ENCODE results near the gene ABCC4.

The ABCC4 gene

GRCh38 chr13:95260031-95260525 is 41.2 kb downstream of the ABCC4 start:
- Histone ChIP-seq H3K36me3 (replicated peaks; ENCODE audit: low read depth, low read length) (no peaks in the 10 kb centered on the region), H3K79me2 (ENCODE audit: low read length) (no peaks in the 10 kb centered on the region), H2AFZ (ENCODE audit: low read depth, low read length) (no peak overlapping the region), H3K4me3 (ENCODE audit: low read length) (no peak overlapping the region), H3K27ac (ENCODE audit: low read length) (no peak overlapping the region), H3K9ac (ENCODE audit: low read length) (no peak overlapping the region), H3K9me3 (ENCODE audit: insufficient read depth, low read length) (no peaks in the 10 kb centered on the region), H3K4me2 (ENCODE audit: low read length) (peak overlapping the region; percentile 36), H4K20me1 (ENCODE audit: insufficient read depth, low read length) (no peaks in the 10 kb centered on the region), H3K27me3 (ENCODE audit: low read depth, low read length) (no peaks in the 10 kb centered on the region), H3K4me1 (ENCODE audit: low read length) (peaks cover 25% of the 10 kb centered on the region)
- no peak for TF ChIP-seq EZH2phosphoT487 (IDR thresholded peaks at IDR 0.05; ENCODE audit: low read depth)
- no peak for TF ChIP-seq CTCF (IDR thresholded peaks at IDR 0.05; ENCODE audit: low read depth, low read length)

- no peak overlapping the region for H3K27ac ChIP-seq (ENCODE audit: low read length)
- no peak overlapping the region for H3K4me3 ChIP-seq (ENCODE audit: low read length)
- no peaks in the 10 kb centered on the region for H3K9me3 ChIP-seq (ENCODE audit: insufficient read depth, low read length)
- no peaks in the 10 kb centered on the region for H4K20me1 ChIP-seq (ENCODE audit: insufficient read depth, low read length)
- H3K4me1 ChIP-seq (ENCODE audit: low read length) = peaks cover 25% of the 10 kb centered on the region
- H3K9ac ChIP-seq (ENCODE audit: low read length) = no peak overlapping the region
- no peaks in the 10 kb centered on the region for H3K27me3 ChIP-seq (ENCODE audit: low read depth, low read length)
- H3K4me2 ChIP-seq (ENCODE audit: low read length) = no peak overlapping the region
- TF ChIP-seq CTCF (IDR thresholded peaks at IDR 0.05; ENCODE audit: low read depth, low read length) = no peak
- TF ChIP-seq EZH2phosphoT487 (IDR thresholded peaks at IDR 0.05; ENCODE audit: low read depth) = no peak
- no peaks in the 10 kb centered on the region for H3K79me2 ChIP-seq (ENCODE audit: low read length)
- H3K36me3 ChIP-seq (replicated peaks; ENCODE audit: low read depth, low read length) = no peaks in the 10 kb centered on the region
- no peak overlapping the region for H2AFZ ChIP-seq (ENCODE audit: low read depth, low read length)
Observed at GRCh38 chr13:95258619-95259194, 42.5 kb downstream of the ABCC4 start.

- Histone ChIP-seq H3K79me2 (ENCODE audit: low read length) (no peaks in the 10 kb centered on the region), H3K4me2 (ENCODE audit: low read length) (no peak overlapping the region), H4K20me1 (ENCODE audit: insufficient read depth, low read length) (no peaks in the 10 kb centered on the region), H3K36me3 (replicated peaks; ENCODE audit: low read depth, low read length) (no peaks in the 10 kb centered on the region), H3K4me3 (ENCODE audit: low read length) (no peak overlapping the region), H3K4me1 (ENCODE audit: low read length) (peaks cover 25% of the 10 kb centered on the region), H3K9me3 (ENCODE audit: insufficient read depth, low read length) (no peaks in the 10 kb centered on the region), H3K27ac (ENCODE audit: low read length) (no peak overlapping the region), H3K27me3 (ENCODE audit: low read depth, low read length) (no peaks in the 10 kb centered on the region), H2AFZ (ENCODE audit: low read depth, low read length) (no peak overlapping the region), H3K9ac (ENCODE audit: low read length) (no peak overlapping the region)
- TF ChIP-seq CTCF (IDR thresholded peaks at IDR 0.05; ENCODE audit: low read depth, low read length) (no peak), EZH2phosphoT487 (IDR thresholded peaks at IDR 0.05; ENCODE audit: low read depth) (no peak)
Observed at GRCh38 chr13:95258098-95258497, 43.2 kb downstream of the ABCC4 start.

DNA sequence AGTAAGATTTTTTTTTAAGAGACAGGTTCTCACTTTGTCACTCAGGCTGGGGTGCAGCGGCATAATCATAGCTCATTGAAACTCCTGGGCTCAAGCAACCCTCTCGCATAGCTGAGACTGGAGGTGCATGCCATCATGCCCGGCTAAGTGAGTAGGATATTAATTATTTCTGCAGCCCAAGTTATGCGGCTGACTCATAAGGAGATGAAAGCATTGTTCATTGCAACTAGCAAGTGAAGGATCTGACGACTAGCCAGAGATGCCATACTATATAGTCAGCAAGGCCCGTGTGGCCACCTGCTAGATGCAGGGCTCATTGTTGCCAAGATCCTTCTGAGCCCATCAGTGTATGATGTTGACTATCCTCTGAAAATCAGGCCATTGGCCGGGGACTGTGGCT is 45.2 kb downstream of the ABCC4 start:
- Histone ChIP-seq H3K9me3 (ENCODE audit: insufficient read depth, low read length) (no peaks in the 10 kb centered on the region), H3K9ac (ENCODE audit: low read length) (no peak overlapping the region), H3K36me3 (replicated peaks; ENCODE audit: low read depth, low read length) (no peaks in the 10 kb centered on the region), H3K4me2 (ENCODE audit: low read length) (no peak overlapping the region), H3K27me3 (ENCODE audit: low read depth, low read length) (no peaks in the 10 kb centered on the region), H3K27ac (ENCODE audit: low read length) (no peak overlapping the region), H3K4me3 (ENCODE audit: low read length) (no peak overlapping the region), H2AFZ (ENCODE audit: low read depth, low read length) (no peak overlapping the region), H4K20me1 (ENCODE audit: insufficient read depth, low read length) (no peaks in the 10 kb centered on the region), H3K4me1 (ENCODE audit: low read length) (peaks cover 33% of the 10 kb centered on the region), H3K79me2 (ENCODE audit: low read length) (no peaks in the 10 kb centered on the region)
- no peak for TF ChIP-seq CTCF (IDR thresholded peaks at IDR 0.05; ENCODE audit: low read depth, low read length)
- TF ChIP-seq EZH2phosphoT487 (IDR thresholded peaks at IDR 0.05; ENCODE audit: low read depth) = no peak
